Trophoblast cell (in vitro differentiated cells and primary cell): Measurements from ENCODE around the gene TBC1D21.
A peak's percentile ranks its signal among the peaks of the same experiment; 100 is the strongest.

ENCODE experiments used
- DNase-seq, 2 donors: peaks; one replicate each; pipeline ENCODE4 v3.0.0-alpha.2; 2016
- H2AFZ ChIP-seq: 2 replicates; pipeline ENCODE4 v1.6.1; 2013; ENCODE audit warnings: low read length, moderate library complexity, mild to moderate bottlenecking; ENCODE audit not compliant: insufficient read depth, poor library complexity
- H2AK5ac ChIP-seq: 2 replicates; pipeline ENCODE4 v1.6.1; 2013; ENCODE audit warnings: mild to moderate bottlenecking, low read length
- H2BK120ac ChIP-seq: 2 replicates; pipeline ENCODE4 v1.6.1; 2013; ENCODE audit warnings: low read length, mild to moderate bottlenecking, moderate library complexity; ENCODE audit not compliant: insufficient read depth, poor library complexity
- H2BK12ac ChIP-seq: 2 replicates; pipeline ENCODE4 v1.6.1; 2013; ENCODE audit warnings: mild to moderate bottlenecking, low read length, moderate library complexity
- H2BK5ac ChIP-seq: 2 replicates; pipeline ENCODE4 v1.6.1; 2013; ENCODE audit warnings: low read length, low read depth, moderate library complexity, mild to moderate bottlenecking; ENCODE audit not compliant: poor library complexity
- H3K14ac ChIP-seq: 2 replicates; pipeline ENCODE4 v1.6.1; 2013; ENCODE audit warnings: mild to moderate bottlenecking, low read length
- H3K18ac ChIP-seq: 2 replicates; pipeline ENCODE4 v1.6.1; 2013; ENCODE audit warnings: mild to moderate bottlenecking, low read length
- H3K23ac ChIP-seq: 2 replicates; pipeline ENCODE4 v1.6.1; 2013; ENCODE audit warnings: low read length
- H3K27ac ChIP-seq: 2 replicates; pipeline ENCODE4 v1.5.1; 2013; ENCODE audit warnings: low read depth, mild to moderate bottlenecking, inconsistent platforms, low read length, moderate library complexity
- H3K27me3 ChIP-seq: 2 replicates; pipeline ENCODE4 v1.6.1; 2013; ENCODE audit warnings: inconsistent platforms, mild to moderate bottlenecking, low read length, moderate library complexity; ENCODE audit not compliant: insufficient read depth
- H3K36me3 ChIP-seq, 2 experiments: 1 replicate in 1 of 2; 2 replicates in 1 of 2; pipeline ENCODE4 v1.6.1; 2013; ENCODE audit warnings: low read length in 2 of 2, mild to moderate bottlenecking in 2 of 2, moderate library complexity in 1 of 2; ENCODE audit not compliant: insufficient read depth in 2 of 2, control insufficient read depth in 1 of 2
- H3K4ac ChIP-seq: 2 replicates; pipeline ENCODE4 v1.6.1; 2013; ENCODE audit warnings: low read depth, mild to moderate bottlenecking, low read length, moderate library complexity
- H3K4me1 ChIP-seq, 2 experiments: 1 replicate in 1 of 2; 2 replicates in 1 of 2; pipeline ENCODE4 v1.6.1; 2013; ENCODE audit warnings: low read length in 2 of 2, mild to moderate bottlenecking in 2 of 2, moderate library complexity in 1 of 2; ENCODE audit not compliant: insufficient read depth in 2 of 2, control insufficient read depth in 1 of 2
- H3K4me2 ChIP-seq: 2 replicates; pipeline ENCODE4 v1.6.1; 2013; ENCODE audit warnings: inconsistent platforms, mild to moderate bottlenecking, low read length, moderate library complexity
- H3K4me3 ChIP-seq: 2 replicates; pipeline ENCODE4 v1.5.1; 2013; ENCODE audit warnings: mild to moderate bottlenecking, low read depth, low read length, inconsistent platforms
- H3K79me1 ChIP-seq: one replicate; pipeline ENCODE4 v1.6.1; 2013; ENCODE audit warnings: low read length
- H3K79me2 ChIP-seq: 2 replicates; pipeline ENCODE4 v1.6.1; 2013; ENCODE audit warnings: low read length, mild to moderate bottlenecking; ENCODE audit not compliant: control insufficient read depth, insufficient read depth, poor library complexity
- H3K9ac ChIP-seq: 2 replicates; pipeline ENCODE4 v1.6.1; 2013; ENCODE audit warnings: mild to moderate bottlenecking, low read length
- H3K9me3 ChIP-seq: 2 replicates; pipeline ENCODE4 v1.6.1; 2013; ENCODE audit warnings: low read depth, mild to moderate bottlenecking, control low read depth, inconsistent platforms, low read length; ENCODE audit not compliant: insufficient read depth
- H4K12ac ChIP-seq: 2 replicates; pipeline ENCODE4 v1.6.1; 2013; ENCODE audit warnings: low read depth, mild to moderate bottlenecking, low read length, moderate library complexity
- H4K8ac ChIP-seq: 2 replicates; pipeline ENCODE4 v1.6.1; 2013; ENCODE audit warnings: low read depth, mild to moderate bottlenecking, low read length, moderate library complexity
- H4K91ac ChIP-seq: one replicate; pipeline ENCODE4 v1.6.1; 2013; ENCODE audit warnings: low read depth, mild to moderate bottlenecking, low read length, moderate library complexity
- WGBS: extraction: QIAGEN DNeasy Blood & Tissue Kit; methylation state at CpG from one replicate; pipeline ENCODE4 v1.1.7; 2013; ENCODE audit warnings: missing lambda C conversion rate; ENCODE audit not compliant: insufficient read length, insufficient coverage; ENCODE audit errors: extremely low coverage; 5-methylcytosine and 5-hydroxymethylcytosine counted together

Gene TBC1D21

GRCh38 chr15:73926219-73927002 is 53.0 kb downstream of the TBC1D21 start, which contains the start of gene LOXL1:
Gene LOXL1, plus strand, starts transcription at chr15:73926462. Its CDS starts 322 bp downstream, at chr15:73926784.
- no CpG with 5 or more reads among the region's 47 CpGs for WGBS

GRCh38 chr15:73927003-73927475 is 53.7 kb downstream of the TBC1D21 start:
- no peak overlapping the region for H2AK5ac ChIP-seq
- no CpG with 5 or more reads among the region's 65 CpGs for WGBS
- H3K79me1 ChIP-seq = peaks cover 13% of the 10 kb centered on the region
- H3K9me3 ChIP-seq = no peaks in the 10 kb centered on the region
- peak; percentile 97 to 98 for DNase-seq
- H3K18ac ChIP-seq = peak overlapping the region; percentile 43
- H4K8ac ChIP-seq = peak overlapping the region; percentile 47
- H3K9ac ChIP-seq = no peak overlapping the region
- peak overlapping the region; percentile 6 for H2BK12ac ChIP-seq
- peaks cover 20 to 45% of the 10 kb centered on the region in 2 experiments for H3K4me1 ChIP-seq
- no peak overlapping the region for H3K27ac ChIP-seq
- H3K36me3 ChIP-seq = no peaks in the 10 kb centered on the region
- peak overlapping the region; percentile 90 for H4K91ac ChIP-seq
- H2BK120ac ChIP-seq = peak overlapping the region; percentile 77
- peak overlapping the region; percentile 71 for H3K14ac ChIP-seq
- H3K23ac ChIP-seq = no peak overlapping the region
- peak overlapping the region; percentile 35 for H2BK5ac ChIP-seq
- H3K4me3 ChIP-seq = peak overlapping the region; percentile 71
- H3K79me2 ChIP-seq = peaks cover 8% of the 10 kb centered on the region
- H2AFZ ChIP-seq = peak overlapping the region; percentile 13
- H3K4ac ChIP-seq = peak overlapping the region; percentile 13
- peak overlapping the region; percentile 88 for H4K12ac ChIP-seq
- H3K4me2 ChIP-seq = peak overlapping the region; percentile 77
- H3K27me3 ChIP-seq = peaks cover 6% of the 10 kb centered on the region

More at GRCh38 chr15:73926219-73927002, 53.0 kb downstream of the TBC1D21 start, which contains the start of gene LOXL1:
- Histone ChIP-seq H2BK120ac (peak within 1 kb of the TSS; percentile 77), H3K27me3 (peaks cover 6% of the 10 kb centered on the region), H3K79me1 (peaks cover 13% of the 10 kb centered on the region), H3K36me3 (no peaks in the 10 kb centered on the region), H3K14ac (peak within 1 kb of the TSS; percentile 71), H4K91ac (peak within 1 kb of the TSS; percentile 90), H3K4me1 (peaks cover 20 to 46% of the 10 kb centered on the region in 2 experiments), H3K4me3 (peak within 1 kb of the TSS; percentile 71), H3K4ac (peak within 1 kb of the TSS; percentile 13), H3K4me2 (peak within 1 kb of the TSS; percentile 77), H4K12ac (peak within 1 kb of the TSS; percentile 88), H3K18ac (peak within 1 kb of the TSS; percentile 78), H2BK5ac (no peak within 1 kb of the TSS), H2AK5ac (no peak within 1 kb of the TSS), H3K79me2 (peaks cover 8% of the 10 kb centered on the region), H3K9me3 (no peaks in the 10 kb centered on the region), H2BK12ac (peak within 1 kb of the TSS; percentile 6), H4K8ac (peak within 1 kb of the TSS; percentile 47), H3K23ac (no peak within 1 kb of the TSS), H3K9ac (no peak within 1 kb of the TSS), H2AFZ (peak within 1 kb of the TSS; percentile 13), H3K27ac (no peak within 1 kb of the TSS)
- DNase-seq = peak; percentile 87 to 91

- no peak overlapping the region for H2AK5ac ChIP-seq
Observed at GRCh38 chr15:73927476-73928240, 54.3 kb downstream of the TBC1D21 start.

GRCh38 chr15:73928241-73928579 is 54.8 kb downstream of the TBC1D21 start:
- Histone ChIP-seq H3K36me3 (no peaks in the 10 kb centered on the region), H3K79me1 (peaks cover 13% of the 10 kb centered on the region), H3K18ac (no peak overlapping the region), H3K27me3 (peaks cover 6% of the 10 kb centered on the region), H2AK5ac (no peak overlapping the region), H2BK120ac (peak overlapping the region; percentile 16), H4K8ac (no peak overlapping the region), H3K23ac (no peak overlapping the region), H2BK12ac (no peak overlapping the region), H3K14ac (no peak overlapping the region), H3K9me3 (no peaks in the 10 kb centered on the region), H3K9ac (peak overlapping the region; percentile 45), H4K91ac (peak overlapping the region; percentile 13), H3K27ac (no peak overlapping the region), H2BK5ac (no peak overlapping the region), H3K4ac (no peak overlapping the region), H2AFZ (no peak overlapping the region), H3K4me2 (peak overlapping the region; percentile 77), H3K4me3 (no peak overlapping the region), H4K12ac (no peak overlapping the region), H3K79me2 (peaks cover 8% of the 10 kb centered on the region), H3K4me1 (peaks cover 12 to 35% of the 10 kb centered on the region in 2 experiments)
- DNase-seq = peak in 1 of 2 donors; percentile 17
- WGBS = no CpG with 5 or more reads among the region's 3 CpGs

More at GRCh38 chr15:73927476-73928240, 54.3 kb downstream of the TBC1D21 start:
- no CpG with 5 or more reads among the region's 78 CpGs for WGBS
- Histone ChIP-seq H3K79me2 (peaks cover 8% of the 10 kb centered on the region), H2BK120ac (peak overlapping the region; percentile 77), H4K91ac (peak overlapping the region; percentile 90), H3K4me1 (peaks cover 16 to 40% of the 10 kb centered on the region in 2 experiments), H3K4ac (peak overlapping the region; percentile 36), H2BK5ac (peak overlapping the region; percentile 35), H3K27me3 (peaks cover 6% of the 10 kb centered on the region), H3K4me2 (peak overlapping the region; percentile 77), H3K79me1 (peaks cover 13% of the 10 kb centered on the region), H3K9me3 (no peaks in the 10 kb centered on the region), H3K18ac (peak overlapping the region; percentile 43), H3K23ac (no peak overlapping the region), H4K8ac (peak overlapping the region; percentile 47), H3K4me3 (peak overlapping the region; percentile 71), H2AFZ (peak overlapping the region; percentile 13), H3K36me3 (no peaks in the 10 kb centered on the region), H3K14ac (peak overlapping the region; percentile 71), H3K27ac (no peak overlapping the region), H3K9ac (no peak overlapping the region), H4K12ac (peak overlapping the region; percentile 88), H2BK12ac (peak overlapping the region; percentile 39)
- DNase-seq = peak; percentile 76 to 85
